T-cell (primary cell): Measurements from ENCODE around the gene MPHOSPH9. TPM values are rescaled to one million over a fixed set of nuclear protein-coding genes. Genes with fewer than 3 reads are reported as not detected.
A peak's percentile ranks its signal among the peaks of the same experiment; 100 is the strongest.

Experiments
- ATAC-seq, 4 experiments: fragments of 200-7000 bp in 3 of 4; fragments of 150-1000 bp in 1 of 4; cut with Tn5 transposase; replicated peaks in 1 of 4; 1 replicate in 3 of 4; 2 replicates in 1 of 4; pipeline ENCODE4 v1.10.0; 2021; ENCODE audit warnings: moderate library complexity in 3 of 4, mild to moderate bottlenecking in 2 of 4, moderate number of reproducible peaks in 1 of 4
- CTCF ChIA-PET, 2 donors: fragments of 300-600 bp; sonication (Branson Sonifier 250); formaldehyde crosslinking; loops; one replicate each; lab custom pipeline; 2022; ENCODE audit warnings: antibody characterized with exemption in 2 of 2; lab: Charles Lee
- POLR2A ChIA-PET, 2 donors: fragments of 300-600 bp; sonication (Branson Sonifier 250); formaldehyde crosslinking; loops; one replicate each; lab custom pipeline; 2022; ENCODE audit warnings: antibody characterized with exemption in 2 of 2; lab: Charles Lee
- DNase-seq, 35 experiments: peaks; one replicate each; pipeline versions ENCODE4 v3.0.0 to v3.0.0-alpha.2; 2013 to 2023
- H3K27ac ChIP-seq: one replicate; pipeline ENCODE4 v1.5.1; 2013; ENCODE audit warnings: low read length
- H3K27me3 ChIP-seq, 2 experiments: replicated peaks in 1 of 2; 1 replicate in 1 of 2; 2 replicates in 1 of 2; pipeline versions ENCODE4 v1.6.1 to v1.7.0; 2013; ENCODE audit warnings: low read length in 1 of 2, mixed read lengths in 1 of 2; ENCODE audit not compliant: control insufficient read depth in 2 of 2, insufficient read depth in 2 of 2; ENCODE audit errors: extremely low read depth in 1 of 2
- H3K36me3 ChIP-seq, 2 donors: 1 replicate in 1 of 2; 2 replicates in 1 of 2; pipeline versions ENCODE4 v1.6.1 to v1.7.0; 2013; ENCODE audit warnings: low read length in 1 of 2; ENCODE audit not compliant: control insufficient read depth in 2 of 2, insufficient read depth in 1 of 2; ENCODE audit errors: extremely low read depth in 1 of 2
- H3K4me1 ChIP-seq, 2 experiments: 1 replicate in 1 of 2; 2 replicates in 1 of 2; pipeline versions ENCODE4 v1.6.1 to v1.7.0; 2013; ENCODE audit warnings: low read length in 2 of 2, mixed read lengths in 1 of 2; ENCODE audit not compliant: insufficient read depth in 2 of 2, control insufficient read depth in 1 of 2; ENCODE audit errors: extremely low read depth in 1 of 2
- H3K4me3 ChIP-seq, 2 donors: 1 replicate in 1 of 2; 2 replicates in 1 of 2; pipeline versions ENCODE4 v1.5.1 to v1.7.0; 2013; ENCODE audit warnings: mild to moderate bottlenecking in 2 of 2, low read length in 1 of 2, moderate library complexity in 1 of 2; ENCODE audit not compliant: control insufficient read depth in 1 of 2; ENCODE audit errors: extremely low read depth in 1 of 2
- H3K9me3 ChIP-seq: 2 replicates; pipeline ENCODE4 v1.7.0; 2013
- H3K27ac Mint-ChIP-seq, 2 donors: one replicate each; pipeline ENCODE4 v1.8.0; 2020 to 2021; ENCODE audit warnings: mild to moderate bottlenecking in 2 of 2, mixed read lengths in 2 of 2
- H3K27me3 Mint-ChIP-seq, 2 donors: one replicate each; pipeline ENCODE4 v1.8.0; 2021 to 2022; ENCODE audit warnings: mixed read lengths in 2 of 2
- H3K36me3 Mint-ChIP-seq: one replicate; pipeline ENCODE4 v1.8.0; 2021; ENCODE audit warnings: mixed read lengths
- H3K4me1 Mint-ChIP-seq, 3 donors: one replicate each; pipeline ENCODE4 v1.8.0; 2020 to 2022; ENCODE audit warnings: mixed read lengths in 3 of 3, mild to moderate bottlenecking in 1 of 3
- H3K4me3 Mint-ChIP-seq, 3 donors: one replicate each; pipeline ENCODE4 v1.8.0; 2020 to 2022; ENCODE audit warnings: mild to moderate bottlenecking in 3 of 3, mixed read lengths in 3 of 3, moderate library complexity in 3 of 3
- H3K9me3 Mint-ChIP-seq, 3 donors: one replicate each; pipeline ENCODE4 v1.8.0; 2020 to 2022; ENCODE audit warnings: mixed read lengths in 3 of 3
- WGBS: methylation state at CpG from one replicate; pipeline ENCODE4 v1.1.5; 2013; ENCODE audit warnings: missing lambda C conversion rate; ENCODE audit not compliant: insufficient coverage; 5-methylcytosine and 5-hydroxymethylcytosine counted together
- total RNA-seq, 35 experiments: library from RNA in 6 of 35; stranded (reverse) in 6 of 35; fragments of 120-200 nt in 1 of 35; gene quantifications; one replicate each; pipeline versions ENCODE4 v1.2.1 to v1.2.4 and lab custom pipeline; 2013 to 2026

MPHOSPH9 gene
- total RNA-seq, 5 donors from 2014 or later (not counting 1 experiment from before 2014, with no cell fraction given), result 48.5 to 105 (median 56.3) TPM

DNA sequence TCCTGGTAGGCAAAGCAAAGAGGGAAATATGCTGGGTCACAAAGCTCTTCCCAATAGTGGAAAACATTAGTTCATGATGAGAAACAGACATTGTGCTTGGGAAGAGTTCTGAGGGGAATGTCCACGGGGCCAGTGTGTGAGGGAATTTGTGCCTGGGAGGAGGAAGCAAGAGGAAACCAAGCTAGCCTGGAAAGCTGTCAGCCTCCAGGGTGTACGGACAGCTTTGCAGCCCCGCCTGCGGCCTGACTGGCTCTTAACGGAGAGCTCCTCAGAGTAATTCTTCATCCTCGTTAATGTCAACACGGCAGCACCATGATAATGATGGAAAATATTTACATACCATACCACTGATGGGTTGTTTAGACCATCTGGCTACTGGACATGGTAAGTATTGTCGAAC, 114.4 kb downstream of the MPHOSPH9 start:
- no peaks in the 10 kb centered on the region for H3K9me3 Mint-ChIP-seq
- no peak for ATAC-seq
- no peak overlapping the region for H3K4me3 Mint-ChIP-seq
- 89% methylated on average over 1 of the region's 8 CpGs for WGBS
- Histone ChIP-seq H3K9me3 (no peaks in the 10 kb centered on the region), H3K4me3 (no peak overlapping the region), H3K27me3 (no peaks in the 10 kb centered on the region), H3K4me1 (peaks cover 57 to 85% of the 10 kb centered on the region in 2 experiments), H3K27ac (no peak overlapping the region), H3K36me3 (no peaks in the 10 kb centered on the region)
- POLR2A ChIA-PET, result interaction anchor here in 1 of 2 donors (0.5 kb wide), 1 partner anchor 720 kb away, joined by 4 read pairs; no protein-coding TSS in a partner anchor
- H3K36me3 Mint-ChIP-seq, result no peaks in the 10 kb centered on the region
- H3K27ac Mint-ChIP-seq, result peak overlapping the region; percentile 17 to 81
- no peaks in the 10 kb centered on the region for H3K27me3 Mint-ChIP-seq
- CTCF ChIA-PET, result no interaction called here
- peaks cover 84 to 90% (median 88%) of the 10 kb centered on the region in 3 donors for H3K4me1 Mint-ChIP-seq
- DNase-seq, result no peak

DNA sequence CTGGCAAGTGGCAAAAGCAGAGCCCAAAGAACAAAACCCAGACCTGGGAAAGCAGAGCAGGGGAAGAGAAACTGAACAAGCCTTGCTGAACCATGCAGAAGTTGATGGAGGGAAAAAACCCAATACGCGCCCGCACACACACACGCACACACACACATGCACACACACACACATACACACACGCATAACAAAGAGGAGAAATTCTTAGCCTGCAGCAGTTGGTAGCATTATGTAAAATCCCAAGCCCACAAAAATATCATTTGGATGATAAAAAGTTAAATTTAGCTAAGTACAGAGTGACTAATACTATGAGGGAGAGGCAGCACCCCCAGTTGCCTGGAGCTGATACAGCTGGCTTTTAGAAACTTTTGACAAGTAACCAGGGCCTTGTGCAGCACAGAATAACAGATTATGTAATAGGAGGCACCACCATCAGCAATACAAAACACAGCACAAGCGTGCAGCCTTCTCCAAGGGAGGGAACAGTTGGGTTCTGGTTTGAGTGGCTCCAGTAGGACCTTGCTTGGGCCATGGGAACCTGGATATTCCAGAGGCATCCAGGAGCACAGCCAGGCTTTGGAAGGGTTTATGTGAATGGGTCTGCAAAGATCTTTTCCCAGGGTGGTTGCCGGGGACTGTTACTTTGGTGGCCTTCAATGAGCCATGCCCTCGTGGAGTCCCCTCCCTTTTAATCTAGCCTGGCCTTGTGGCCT, 117.4 kb downstream of the MPHOSPH9 start:
- Histone ChIP-seq H3K27me3 (no peaks in the 10 kb centered on the region), H3K27ac (peak overlapping the region; percentile 42), H3K4me1 (peaks cover 31 to 67% of the 10 kb centered on the region in 2 experiments), H3K36me3 (no peaks in the 10 kb centered on the region), H3K9me3 (no peaks in the 10 kb centered on the region), H3K4me3 (no peak overlapping the region)
- Mint-ChIP-seq H3K27me3 (no peaks in the 10 kb centered on the region), H3K36me3 (no peaks in the 10 kb centered on the region), H3K4me1 (peaks cover 70 to 88% (median 72%) of the 10 kb centered on the region in 3 donors), H3K4me3 (peak overlapping the region; percentile 2 to 66 (median 18)), H3K9me3 (no peaks in the 10 kb centered on the region), H3K27ac (peak overlapping the region; percentile 94)
- peak in 22 of 35 experiments; percentile 12 to 70 (median 32) for DNase-seq
- CTCF ChIA-PET, result interaction anchor here (0.6 kb wide), 2 partner anchors 10 to 239 kb away, joined by 3 read pairs; no protein-coding TSS in a partner anchor
- POLR2A ChIA-PET, result interaction anchor here in 1 of 2 donors (0.5 kb wide), 1 partner anchor 12 kb away, joined by 6 read pairs; no protein-coding TSS in a partner anchor
- 80% methylated on average over 2 of the region's 8 CpGs for WGBS
- ATAC-seq, result peak; percentile 68 to 85 (median 74)

DNA sequence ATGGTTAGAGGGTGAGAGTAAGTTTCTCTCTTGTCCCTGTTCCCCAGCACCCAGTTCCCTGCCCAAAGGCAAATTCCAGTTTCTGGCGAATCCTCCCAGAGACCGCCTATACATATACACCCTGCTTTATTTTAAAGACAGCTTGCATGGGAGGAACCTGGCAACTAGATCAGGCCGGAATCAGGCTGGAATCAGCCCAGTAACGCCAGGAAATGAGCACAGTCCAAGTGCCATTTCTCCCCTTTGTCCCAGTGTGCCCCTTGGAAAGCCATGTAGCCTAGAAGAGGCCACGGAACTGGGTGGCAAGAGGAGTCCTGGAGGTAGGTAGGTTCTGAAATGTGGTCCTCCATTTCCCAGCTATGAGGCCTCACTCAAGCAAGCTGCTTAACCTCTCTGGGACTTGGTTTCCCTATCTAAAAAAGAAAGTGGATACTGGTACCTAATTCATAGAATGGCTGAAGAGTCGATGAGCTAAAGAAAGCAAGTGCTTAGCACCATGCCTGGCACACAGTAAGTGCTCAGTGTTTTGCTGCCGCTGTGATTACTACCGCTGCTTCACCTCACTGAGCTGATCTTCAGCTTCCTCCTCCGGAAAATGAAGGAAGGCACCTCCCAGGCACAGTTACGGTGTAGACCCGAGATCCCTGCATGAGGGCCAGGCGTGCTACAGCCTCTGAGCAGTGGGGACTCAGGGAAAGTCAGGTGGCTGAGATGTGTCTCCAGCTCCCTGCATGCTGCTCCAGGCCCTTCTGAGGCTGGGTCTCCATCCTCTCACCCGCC, 118.4 kb downstream of the MPHOSPH9 start:
- POLR2A ChIA-PET, result interaction anchor here (0.6 kb wide), 3 partner anchors 19 to 846 kb away, joined by 4 read pairs; no protein-coding TSS in a partner anchor

GRCh38 chr12:123113026-123113425, 119.9 kb downstream of the MPHOSPH9 start:
- Mint-ChIP-seq H3K9me3 (no peaks in the 10 kb centered on the region), H3K27ac (no peak overlapping the region), H3K4me1 (peaks cover 59 to 77% (median 60%) of the 10 kb centered on the region in 3 donors), H3K4me3 (no peak overlapping the region), H3K27me3 (no peaks in the 10 kb centered on the region), H3K36me3 (peaks cover 9% of the 10 kb centered on the region)
- 77% methylated on average over 7 of the region's 8 CpGs for WGBS
- POLR2A ChIA-PET, result no interaction called here
- Histone ChIP-seq H3K27me3 (no peaks in the 10 kb centered on the region), H3K4me1 (peaks cover 21 to 56% of the 10 kb centered on the region in 2 experiments), H3K9me3 (no peaks in the 10 kb centered on the region), H3K4me3 (no peak overlapping the region), H3K27ac (no peak overlapping the region), H3K36me3 (peaks cover 0 to 9% of the 10 kb centered on the region in 2 donors)
- no peak for ATAC-seq
- CTCF ChIA-PET, result no interaction called here
- no peak for DNase-seq

More for the DNA sequence above, 118.4 kb downstream of the MPHOSPH9 start:
- Histone ChIP-seq H3K9me3 (no peaks in the 10 kb centered on the region), H3K27me3 (no peaks in the 10 kb centered on the region), H3K4me1 (peaks cover 21 to 56% of the 10 kb centered on the region in 2 experiments), H3K36me3 (peaks cover 0 to 6% of the 10 kb centered on the region in 2 donors), H3K4me3 (no peak overlapping the region), H3K27ac (peak overlapping the region; percentile 42)
- WGBS, result 76% methylated on average over 12 of the region's 13 CpGs
- DNase-seq (no peak), ATAC-seq (peak in 1 of 4 experiments; percentile 28)
- Mint-ChIP-seq H3K4me3 (peak overlapping the region in 2 of 3 donors; percentile 15 to 66), H3K9me3 (no peaks in the 10 kb centered on the region), H3K27ac (peak overlapping the region; percentile 94), H3K27me3 (no peaks in the 10 kb centered on the region), H3K36me3 (peaks cover under 1% of the 10 kb centered on the region), H3K4me1 (peaks cover 59 to 82% (median 61%) of the 10 kb centered on the region in 3 donors)
- CTCF ChIA-PET, result no interaction called here

DNA sequence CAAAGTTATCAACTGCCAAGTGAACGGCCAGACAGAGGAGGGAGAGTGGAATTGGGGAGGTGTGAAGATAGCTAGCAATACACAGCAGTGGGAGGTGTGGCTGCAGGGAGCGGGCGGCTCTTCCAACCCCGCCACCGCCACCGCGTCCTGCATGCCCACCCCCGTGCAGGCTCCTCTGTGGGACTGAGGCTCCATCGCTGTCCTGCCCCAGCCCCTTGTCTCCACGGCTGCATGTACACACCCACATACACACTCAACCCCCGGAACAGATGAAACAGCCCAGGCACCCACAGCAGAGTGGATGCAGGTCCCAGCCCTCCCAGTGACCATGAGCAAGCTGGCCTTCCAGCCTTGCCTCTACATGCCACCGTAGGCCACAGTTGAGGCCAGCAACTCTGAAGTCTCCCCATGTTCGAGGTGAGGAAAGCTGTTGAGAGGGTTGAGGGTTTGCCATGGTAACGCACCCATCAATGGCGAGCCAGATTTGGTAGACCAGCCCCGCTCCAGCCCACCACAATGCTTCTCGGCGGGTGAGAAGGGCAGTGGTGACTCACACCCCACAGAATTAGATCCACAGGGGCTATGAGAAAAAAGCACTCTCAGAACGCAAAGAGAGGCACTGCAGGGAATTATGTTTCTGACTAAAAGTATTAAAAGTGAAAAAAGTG, 121.3 kb downstream of the MPHOSPH9 start:
- POLR2A ChIA-PET, result interaction anchor here in 1 of 2 donors (0.5 kb wide), 1 partner anchor 448 kb away, joined by 4 read pairs; no protein-coding TSS in a partner anchor
- Histone ChIP-seq H3K9me3 (no peaks in the 10 kb centered on the region), H3K27me3 (no peaks in the 10 kb centered on the region), H3K36me3 (peaks cover 0 to 9% of the 10 kb centered on the region in 2 donors), H3K4me3 (no peak overlapping the region), H3K27ac (no peak overlapping the region), H3K4me1 (peaks cover 35 to 59% of the 10 kb centered on the region in 2 experiments)
- CTCF ChIA-PET, result no interaction called here
- H3K4me1 Mint-ChIP-seq, result peaks cover 60 to 78% (median 62%) of the 10 kb centered on the region in 3 donors
- H3K27me3 Mint-ChIP-seq, result no peaks in the 10 kb centered on the region
- 93% methylated on average over 7 of the region's 19 CpGs for WGBS
- H3K36me3 Mint-ChIP-seq, result peaks cover 14% of the 10 kb centered on the region
- peak overlapping the region in 1 of 2 donors; percentile 44 for H3K27ac Mint-ChIP-seq
- ATAC-seq, result no peak
- no peaks in the 10 kb centered on the region for H3K9me3 Mint-ChIP-seq
- DNase-seq, result peak in 2 of 35 experiments; percentile 13 to 22
- H3K4me3 Mint-ChIP-seq, result no peak overlapping the region
